HG03159 (cell line): Measurements from ENCODE around the gene ZC3H15.
A peak's percentile ranks its signal among the peaks of the same experiment; 100 is the strongest.
"Not testable (repeated sequence)": the region's sequence is repeated elsewhere in the genome, so short reads cannot be mapped to it uniquely, and the experiment has no call there.

Experiments
- ATAC-seq: cut with Tn5 transposase; IDR thresholded peaks from one replicate; pipeline ENCODE4 v1.9.1; 2021; ENCODE audit warnings: mild to moderate bottlenecking, moderate library complexity; ENCODE audit not compliant: unreplicated experiment

The ZC3H15 gene

GRCh38 chr2:186485871-186486650, at the start of gene ZC3H15:
Gene ZC3H15 (plus strand): TSS chr2:186486260. CDS start chr2:186486383, 123 bp downstream.
- peak; percentile 78 for ATAC-seq

- no peak for ATAC-seq
Observed at GRCh38 chr2:186437719-186438118, 48.3 kb upstream of the ZC3H15 start.

GRCh38 chr2:186439673-186440095, 46.4 kb upstream of the ZC3H15 start:
- not testable (repeated sequence) for ATAC-seq

- no peak for ATAC-seq
Observed at GRCh38 chr2:186440506-186440905, 45.6 kb upstream of the ZC3H15 start.

- no peak for ATAC-seq
Observed at GRCh38 chr2:186442885-186443284, 43.2 kb upstream of the ZC3H15 start.

- no peak for ATAC-seq
Observed at GRCh38 chr2:186443851-186444250, 42.2 kb upstream of the ZC3H15 start.

- no peak for ATAC-seq
Observed at GRCh38 chr2:186445506-186445905, 40.6 kb upstream of the ZC3H15 start.

- no peak for ATAC-seq
Observed at GRCh38 chr2:186455613-186456012, 30.4 kb upstream of the ZC3H15 start.

- no peak for ATAC-seq
Observed at GRCh38 chr2:186456941-186457340, 29.1 kb upstream of the ZC3H15 start.

GRCh38 chr2:186457908-186458307, 28.2 kb upstream of the ZC3H15 start:
- ATAC-seq, result no peak

GRCh38 chr2:186459009-186459408, 27.1 kb upstream of the ZC3H15 start:
- ATAC-seq, result no peak

- ATAC-seq, result peak; percentile 65
Observed at GRCh38 chr2:186460465-186460864, 25.6 kb upstream of the ZC3H15 start.

GRCh38 chr2:186466743-186467142, 19.3 kb upstream of the ZC3H15 start:
- no peak for ATAC-seq

- ATAC-seq, result no peak
Observed at GRCh38 chr2:186467421-186467820, 18.6 kb upstream of the ZC3H15 start.

GRCh38 chr2:186472722-186473493, 13.2 kb upstream of the ZC3H15 start:
- ATAC-seq, result not testable (repeated sequence)

GRCh38 chr2:186474239-186474638, 11.8 kb upstream of the ZC3H15 start:
- peak; percentile 72 for ATAC-seq

GRCh38 chr2:186477790-186478189, 8.3 kb upstream of the ZC3H15 start:
- ATAC-seq, result peak; percentile 51

GRCh38 chr2:186480991-186481390, 5.1 kb upstream of the ZC3H15 start:
- no peak for ATAC-seq

GRCh38 chr2:186484062-186484735, 1.9 kb upstream of the ZC3H15 start:
- ATAC-seq, result no peak

GRCh38 chr2:186485576-186485870, 537 bp upstream of the ZC3H15 start:
- ATAC-seq, result peak; percentile 36
